Ectodermal cell (in vitro differentiated cells): ENCODE data around the gene PLA2G3.

ENCODE experiments used
- H3K27ac ChIP-seq: 2 replicates; pipeline ENCODE4 v1.7.0; 2013; ENCODE audit warnings: mild to moderate bottlenecking, low read depth, low read length; ENCODE audit not compliant: insufficient read depth, poor library complexity, severe bottlenecking
- H3K27me3 ChIP-seq: 2 replicates; pipeline ENCODE4 v1.7.0; 2013; ENCODE audit warnings: mild to moderate bottlenecking, low read length; ENCODE audit not compliant: insufficient read depth, control insufficient read depth, poor library complexity, severe bottlenecking
- H3K36me3 ChIP-seq: one replicate; pipeline ENCODE4 v1.7.0; 2013; ENCODE audit warnings: low read length; ENCODE audit not compliant: control insufficient read depth, insufficient read depth
- H3K4me1 ChIP-seq: one replicate; pipeline ENCODE4 v1.7.0; 2013; ENCODE audit warnings: low read length; ENCODE audit not compliant: control insufficient read depth, insufficient read depth
- H3K4me3 ChIP-seq: 2 replicates; pipeline ENCODE4 v1.7.0; 2013; ENCODE audit warnings: low read depth, low read length, control low read depth; ENCODE audit not compliant: insufficient read depth
- H3K9me3 ChIP-seq: 2 replicates; pipeline ENCODE4 v1.7.0; 2013; ENCODE audit warnings: mild to moderate bottlenecking, low read length, moderate library complexity; ENCODE audit not compliant: control insufficient read depth
- WGBS, 2 experiments: methylation state at CpG; one replicate each; pipeline ENCODE4 v1.1.7; 2013; ENCODE audit warnings: missing lambda C conversion rate in 2 of 2; 5-methylcytosine and 5-hydroxymethylcytosine counted together

The PLA2G3 gene

DNA sequence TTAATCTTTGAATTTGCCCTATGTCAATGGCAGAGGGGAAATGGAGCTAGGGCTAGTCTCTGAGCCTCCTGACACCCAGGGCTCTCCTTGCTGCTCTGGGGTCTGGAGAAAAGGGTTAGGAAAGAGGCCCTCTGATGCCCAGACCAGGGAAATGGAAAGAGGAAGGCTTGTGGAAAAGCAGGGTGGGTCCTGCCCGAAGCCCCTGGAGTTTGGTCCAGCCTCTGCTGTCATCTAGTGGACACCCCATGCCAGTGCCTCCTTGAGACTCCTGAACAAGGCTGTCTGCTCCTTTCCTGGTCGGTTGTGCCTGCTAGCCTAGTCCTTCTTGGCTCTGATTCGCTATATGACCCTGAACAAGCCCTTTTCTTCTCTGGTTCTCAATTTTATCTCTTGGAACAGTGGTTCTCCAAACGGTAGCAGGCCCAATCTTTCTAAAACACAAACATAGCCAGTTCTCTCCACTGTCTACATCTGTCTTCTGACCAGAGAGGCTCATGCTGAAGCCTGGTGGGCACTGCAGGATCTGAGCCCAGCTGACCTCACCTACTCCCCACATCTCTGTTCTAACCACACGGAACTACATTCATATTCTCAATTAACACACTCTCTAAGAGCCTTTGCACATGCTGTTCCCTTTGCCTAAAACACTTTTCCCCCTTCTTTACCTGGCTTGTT is 8.8 kb upstream of the PLA2G3 start:
- Histone ChIP-seq H3K4me1 (no peaks in the 10 kb centered on the region), H3K9me3 (peaks cover 2% of the 10 kb centered on the region), H3K27ac (no peak overlapping the region), H3K36me3 (no peaks in the 10 kb centered on the region), H3K4me3 (no peak overlapping the region), H3K27me3 (peaks cover 10% of the 10 kb centered on the region)
- WGBS, 2 experiments = 15% methylated on average over 5 of the region's 5 CpGs

DNA sequence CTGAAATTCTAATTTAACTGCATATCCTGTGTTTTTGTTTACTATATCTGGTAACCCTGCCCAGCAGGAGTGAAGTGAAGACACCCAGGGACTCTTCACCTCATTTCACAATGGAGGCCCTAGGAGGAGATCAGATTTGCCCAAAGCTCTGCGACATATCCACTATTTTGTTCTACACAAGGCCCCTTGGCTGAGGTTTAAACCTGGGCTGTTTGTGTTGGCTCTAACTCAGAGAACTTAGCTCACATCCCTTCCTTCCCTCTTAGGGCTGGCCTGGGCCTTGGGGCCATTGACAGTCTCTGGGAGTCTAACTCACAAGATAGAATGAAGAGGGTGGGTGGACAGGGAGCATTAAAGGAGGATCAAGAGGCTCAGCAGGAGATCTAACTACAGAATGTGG is 8.2 kb upstream of the PLA2G3 start:
- 86 to 100% methylated on average over 1 of the region's 1 CpG for WGBS, 2 experiments
- H3K4me1 ChIP-seq = no peaks in the 10 kb centered on the region
- H3K9me3 ChIP-seq = peaks cover 2% of the 10 kb centered on the region
- H3K27me3 ChIP-seq = peaks cover 7% of the 10 kb centered on the region
- H3K36me3 ChIP-seq = no peaks in the 10 kb centered on the region
- H3K27ac ChIP-seq = no peak overlapping the region
- no peak overlapping the region for H3K4me3 ChIP-seq

DNA sequence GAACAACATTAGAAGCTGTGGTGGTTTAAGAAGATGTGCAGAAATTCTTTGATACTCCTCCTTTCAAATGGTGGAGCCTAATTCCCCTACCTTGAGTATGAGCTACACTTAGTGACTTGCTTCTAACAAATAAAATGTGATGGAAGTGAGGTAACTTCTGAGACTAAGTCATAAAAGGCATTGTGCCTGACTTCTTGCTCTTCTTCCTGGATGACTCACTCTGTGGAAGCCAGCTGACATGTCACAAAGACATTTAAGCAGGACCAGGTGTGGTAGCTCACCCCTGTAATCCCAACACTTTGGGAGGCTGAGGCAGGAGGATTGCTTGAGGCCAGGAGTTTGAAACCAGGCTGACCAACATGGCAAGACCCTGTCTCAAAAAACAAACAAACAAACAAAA is 3.9 kb upstream of the PLA2G3 start:
- no peak overlapping the region for H3K4me3 ChIP-seq
- H3K9me3 ChIP-seq = peaks cover 2% of the 10 kb centered on the region
- no peak overlapping the region for H3K27ac ChIP-seq

DNA sequence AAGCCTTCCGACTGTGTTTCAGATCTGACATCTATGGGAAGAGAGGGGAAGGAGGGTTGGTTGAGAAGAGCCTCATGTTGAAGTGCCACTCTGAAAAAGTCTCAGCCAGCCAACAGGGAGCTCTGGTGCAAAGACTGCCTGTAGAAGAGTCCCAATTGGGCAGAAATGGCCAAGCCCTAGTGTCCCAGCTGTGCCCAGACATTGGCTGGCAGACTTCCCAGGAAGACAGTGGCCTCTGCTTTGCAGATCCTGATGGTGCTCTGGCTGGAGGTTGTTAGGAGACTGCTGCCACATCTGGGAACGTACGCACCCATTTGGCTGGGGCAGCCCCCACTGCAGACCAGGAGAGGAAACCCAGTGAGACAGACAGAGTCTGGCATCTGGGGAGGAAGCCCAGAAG is 3.2 kb upstream of the PLA2G3 start:
- Histone ChIP-seq H3K27me3 (peaks cover 3% of the 10 kb centered on the region), H3K27ac (no peak overlapping the region), H3K4me1 (peaks cover 12% of the 10 kb centered on the region), H3K36me3 (no peaks in the 10 kb centered on the region), H3K4me3 (no peak overlapping the region), H3K9me3 (peaks cover 2% of the 10 kb centered on the region)
- WGBS, 2 experiments = 89 to 90% methylated on average over 3 of the region's 3 CpGs

More for the DNA sequence above, 3.9 kb upstream of the PLA2G3 start:
- Histone ChIP-seq H3K4me1 (peaks cover 12% of the 10 kb centered on the region), H3K27me3 (peaks cover 3% of the 10 kb centered on the region), H3K36me3 (no peaks in the 10 kb centered on the region)

DNA sequence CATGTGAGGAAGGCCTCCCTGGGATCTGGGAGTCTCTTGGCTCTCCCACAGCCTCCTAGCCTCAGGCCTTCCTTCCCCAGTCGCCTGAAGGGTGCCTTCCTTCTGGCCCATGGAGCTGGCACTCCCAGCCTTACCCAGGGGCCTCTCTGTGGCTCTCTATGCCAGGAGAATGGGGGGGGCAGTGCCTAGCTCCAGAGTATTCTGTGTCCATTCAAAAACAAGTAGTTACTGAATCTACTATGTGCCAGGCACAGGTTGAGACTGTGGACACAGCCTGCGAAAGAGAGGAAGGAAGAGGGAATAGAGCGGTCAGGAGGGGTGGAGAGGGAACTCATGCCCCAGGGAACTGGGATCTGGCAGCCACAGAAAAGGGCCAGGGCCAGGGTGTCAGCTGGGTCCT is 2.7 kb upstream of the PLA2G3 start:
- Histone ChIP-seq H3K36me3 (no peaks in the 10 kb centered on the region), H3K27ac (no peak overlapping the region), H3K9me3 (peaks cover 2% of the 10 kb centered on the region), H3K27me3 (peaks cover 3% of the 10 kb centered on the region), H3K4me3 (no peak overlapping the region), H3K4me1 (peaks cover 12% of the 10 kb centered on the region)
- WGBS, 2 experiments = 85 to 88% methylated on average over 3 of the region's 3 CpGs

DNA sequence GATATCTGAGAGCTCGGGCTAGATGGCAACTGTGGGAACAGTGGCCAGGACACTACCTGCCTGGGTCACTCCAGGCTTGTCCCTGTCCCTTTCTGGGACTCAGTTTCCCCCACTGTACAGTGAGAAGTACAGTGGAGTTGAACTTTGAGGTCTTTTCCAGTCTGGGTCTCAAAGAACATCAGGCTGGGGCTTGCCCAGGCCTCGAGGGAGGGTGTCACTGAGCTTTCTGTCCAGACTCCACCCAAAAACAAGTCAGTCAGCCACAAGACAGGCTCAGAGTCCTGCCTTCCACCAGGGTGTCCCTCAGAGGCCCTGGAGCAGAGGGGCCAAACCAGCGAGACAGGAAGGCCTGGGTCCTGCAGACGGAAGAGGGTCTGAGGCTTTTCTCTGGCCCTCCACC is 2.0 kb upstream of the PLA2G3 start:
- Histone ChIP-seq H3K36me3 (no peaks in the 10 kb centered on the region), H3K27ac (no peak overlapping the region), H3K9me3 (peaks cover 1% of the 10 kb centered on the region), H3K4me1 (peaks cover 12% of the 10 kb centered on the region), H3K4me3 (no peak overlapping the region), H3K27me3 (peaks cover 3% of the 10 kb centered on the region)
- 85 to 93% methylated on average over 4 of the region's 4 CpGs for WGBS, 2 experiments

DNA sequence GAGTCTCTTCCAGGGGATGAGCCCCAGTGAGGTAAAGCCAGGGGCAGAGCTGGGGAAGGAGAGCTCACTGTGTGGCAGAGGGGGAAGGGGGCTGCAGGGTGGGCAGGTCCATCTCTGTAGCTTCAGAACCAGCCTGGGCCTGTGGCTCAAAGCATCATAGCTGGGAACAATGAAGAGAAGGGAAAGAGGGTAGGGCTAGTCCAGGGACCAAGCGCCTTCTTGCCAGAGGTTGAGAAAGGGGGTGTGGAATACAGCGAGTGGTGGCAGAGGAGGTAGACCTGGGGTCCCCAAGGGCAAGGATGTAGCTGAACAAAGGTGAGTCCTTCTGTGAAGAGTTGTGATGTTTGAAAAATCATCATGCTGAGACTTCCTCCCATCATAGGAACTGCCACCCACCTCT is 1.2 kb upstream of the PLA2G3 start:
- Histone ChIP-seq H3K36me3 (no peaks in the 10 kb centered on the region), H3K4me3 (no peak overlapping the region), H3K4me1 (peaks cover 12% of the 10 kb centered on the region), H3K27ac (no peak overlapping the region), H3K27me3 (peaks cover 3% of the 10 kb centered on the region), H3K9me3 (no peaks in the 10 kb centered on the region)
- 94 to 95% methylated on average over 2 of the region's 2 CpGs for WGBS, 2 experiments

DNA sequence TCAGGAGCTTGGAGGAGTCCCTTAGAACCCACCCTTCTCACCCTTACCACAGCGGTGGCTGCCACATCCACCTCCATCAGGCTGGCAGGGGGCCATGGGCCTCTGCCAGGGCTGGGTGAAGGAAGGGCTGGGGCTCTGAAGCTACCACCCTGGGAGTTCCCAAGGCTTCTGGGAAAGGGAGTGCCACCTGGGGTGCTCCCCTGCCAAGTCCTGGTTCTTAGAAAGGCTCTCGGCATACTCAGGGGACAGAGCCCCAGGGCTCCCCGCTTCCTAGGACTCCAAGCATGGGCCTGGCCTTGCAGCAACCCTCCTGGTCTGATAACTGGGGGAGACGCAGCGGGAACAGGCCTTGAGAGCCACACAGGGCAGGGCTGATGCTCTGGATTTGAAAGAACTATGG is 438 bp upstream of the PLA2G3 start:
- H3K27me3 ChIP-seq = peaks cover 3% of the 10 kb centered on the region
- no peaks in the 10 kb centered on the region for H3K36me3 ChIP-seq
- no peak overlapping the region for H3K27ac ChIP-seq
- no peak overlapping the region for H3K4me3 ChIP-seq
- H3K9me3 ChIP-seq = no peaks in the 10 kb centered on the region
- peaks cover 12% of the 10 kb centered on the region for H3K4me1 ChIP-seq
- WGBS, 2 experiments = 84 to 88% methylated on average over 5 of the region's 5 CpGs

DNA sequence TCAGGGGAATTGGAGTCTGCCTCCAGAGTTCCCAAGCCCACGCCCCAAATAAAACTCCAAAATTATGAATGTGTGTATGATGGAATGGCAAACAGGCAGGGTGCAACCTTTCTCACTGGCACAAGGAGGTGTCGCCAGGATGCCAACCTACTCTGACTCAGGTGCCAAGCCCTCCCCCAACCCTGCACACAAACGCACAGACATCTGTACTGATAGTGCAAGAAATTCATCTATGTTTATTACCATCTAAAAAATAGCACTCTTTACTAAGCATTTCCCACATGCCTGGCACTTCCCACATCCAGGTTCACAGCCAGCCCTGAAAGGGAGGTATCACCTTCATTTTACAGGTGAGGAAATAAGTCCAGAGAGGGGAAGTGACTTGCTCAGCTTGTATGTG is 1.2 kb downstream of the PLA2G3 start:
- peaks cover 3% of the 10 kb centered on the region for H3K27me3 ChIP-seq
- 88 to 91% methylated on average over 3 of the region's 3 CpGs for WGBS, 2 experiments
- no peaks in the 10 kb centered on the region for H3K9me3 ChIP-seq
- no peaks in the 10 kb centered on the region for H3K36me3 ChIP-seq
- no peak overlapping the region for H3K27ac ChIP-seq
- no peak overlapping the region for H3K4me3 ChIP-seq
- H3K4me1 ChIP-seq = peaks cover 12% of the 10 kb centered on the region

DNA sequence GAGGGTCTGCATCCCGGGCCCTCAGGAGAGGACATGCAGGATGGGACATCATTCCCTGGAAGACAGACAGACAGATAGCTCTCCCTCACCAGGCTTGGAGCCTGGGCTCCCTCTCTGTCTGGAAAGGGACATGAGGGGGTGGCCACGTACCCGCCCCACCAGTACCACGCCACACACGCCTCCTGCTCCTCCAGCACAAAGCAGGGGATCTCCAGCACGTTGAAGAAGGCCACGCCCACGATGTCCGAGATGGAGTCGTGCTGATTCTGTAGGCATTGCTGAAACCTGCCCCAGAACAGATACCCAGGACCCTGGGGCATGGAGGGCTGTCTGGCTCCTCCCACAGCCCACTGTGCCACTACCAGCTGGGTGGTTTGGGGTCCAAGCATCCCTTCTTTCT is 2.2 kb downstream of the PLA2G3 start:
- Histone ChIP-seq H3K36me3 (no peaks in the 10 kb centered on the region), H3K9me3 (no peaks in the 10 kb centered on the region), H3K27me3 (peaks cover 3% of the 10 kb centered on the region), H3K4me3 (no peak overlapping the region), H3K27ac (no peak overlapping the region), H3K4me1 (peaks cover 12% of the 10 kb centered on the region)
- WGBS, 2 experiments = 81 to 85% methylated on average over 10 of the region's 10 CpGs

DNA sequence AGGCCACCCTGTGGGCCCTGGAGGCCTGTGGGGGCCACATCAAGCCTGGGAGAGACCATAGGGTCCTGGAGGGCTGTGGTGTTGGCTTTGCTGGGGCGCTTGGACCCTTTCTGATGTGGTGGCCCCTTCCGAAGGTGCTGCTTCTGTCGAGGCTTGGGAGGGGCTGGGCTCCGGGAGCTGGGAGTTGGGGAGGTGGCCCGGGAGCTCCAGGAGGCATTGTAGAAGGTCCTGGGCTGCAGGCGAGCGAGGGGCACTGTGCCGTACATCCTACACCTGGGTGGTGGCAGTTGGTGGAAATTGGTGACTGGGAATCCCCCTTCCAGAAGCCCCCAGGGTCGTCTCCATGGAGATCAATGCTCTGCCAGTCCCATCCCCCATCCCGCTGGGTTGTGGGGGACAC is 2.6 kb downstream of the PLA2G3 start:
- Histone ChIP-seq H3K27ac (no peak overlapping the region), H3K9me3 (no peaks in the 10 kb centered on the region), H3K36me3 (no peaks in the 10 kb centered on the region), H3K4me3 (no peak overlapping the region), H3K4me1 (peaks cover 12% of the 10 kb centered on the region), H3K27me3 (peaks cover 3% of the 10 kb centered on the region)
- WGBS, 2 experiments = 83% methylated on average over 10 of the region's 10 CpGs
